Kasumi-1 (cell line): ENCODE measurements around the gene PTPN23.

ENCODE experiments used
- DNase-seq, 2 experiments: peaks; one replicate each; lab custom pipeline; 2025; lab: John Stamatoyannopoulos, UW

PTPN23 gene

DNA sequence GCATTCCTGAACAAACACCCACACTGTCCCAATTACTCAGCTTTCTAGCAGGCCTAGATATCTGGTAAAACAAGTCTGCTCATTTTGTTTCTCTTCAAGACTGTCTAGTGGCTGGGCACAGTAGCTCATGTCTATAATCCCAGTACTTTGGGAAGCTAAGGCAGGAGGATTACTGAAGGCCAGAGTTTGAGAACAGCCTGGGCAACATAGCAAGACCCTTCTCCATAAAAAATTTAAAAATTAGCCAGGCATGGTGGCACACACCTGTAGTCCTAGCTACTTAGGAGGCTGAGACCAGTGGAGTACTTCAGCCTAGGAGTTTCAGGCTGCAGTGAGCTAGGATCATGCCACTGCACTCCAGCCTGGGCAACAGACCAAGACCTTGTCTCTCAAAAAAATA lies 6.2 kb upstream of the PTPN23 start:
- DNase-seq = no peak

- no peak for DNase-seq
These were observed 4.4 kb upstream of the PTPN23 start for GRCh38 chr3:47376393-47376792.

GRCh38 chr3:47377186-47377585 lies 3.6 kb upstream of the PTPN23 start:
- no peak for DNase-seq

GRCh38 chr3:47378869-47379268 lies 2.0 kb upstream of the PTPN23 start:
- DNase-seq = no peak

DNA sequence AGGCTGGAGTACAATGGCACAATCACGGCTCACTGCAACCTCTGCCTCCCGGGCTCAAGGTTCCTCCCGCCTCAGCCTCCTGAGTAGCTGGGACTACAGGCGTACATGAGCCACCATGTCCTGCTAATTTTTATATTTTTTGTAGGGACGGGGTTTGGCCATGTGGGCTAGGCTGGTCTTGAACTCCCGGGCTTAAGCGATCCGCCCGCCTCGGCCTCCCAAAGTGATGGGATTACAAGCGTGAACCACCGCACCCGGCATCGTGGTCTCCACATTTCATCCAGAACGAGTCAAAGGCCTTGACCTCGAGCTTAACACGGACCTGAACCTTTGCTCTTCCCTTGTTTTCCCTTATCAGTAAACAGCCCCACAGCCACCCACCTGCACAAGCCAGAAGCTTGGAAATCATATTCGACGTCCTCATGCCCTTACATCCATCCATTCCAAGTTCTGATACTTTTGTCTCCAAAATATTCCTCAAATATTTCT lies 1.4 kb upstream of the PTPN23 start:
- DNase-seq = no peak

DNA sequence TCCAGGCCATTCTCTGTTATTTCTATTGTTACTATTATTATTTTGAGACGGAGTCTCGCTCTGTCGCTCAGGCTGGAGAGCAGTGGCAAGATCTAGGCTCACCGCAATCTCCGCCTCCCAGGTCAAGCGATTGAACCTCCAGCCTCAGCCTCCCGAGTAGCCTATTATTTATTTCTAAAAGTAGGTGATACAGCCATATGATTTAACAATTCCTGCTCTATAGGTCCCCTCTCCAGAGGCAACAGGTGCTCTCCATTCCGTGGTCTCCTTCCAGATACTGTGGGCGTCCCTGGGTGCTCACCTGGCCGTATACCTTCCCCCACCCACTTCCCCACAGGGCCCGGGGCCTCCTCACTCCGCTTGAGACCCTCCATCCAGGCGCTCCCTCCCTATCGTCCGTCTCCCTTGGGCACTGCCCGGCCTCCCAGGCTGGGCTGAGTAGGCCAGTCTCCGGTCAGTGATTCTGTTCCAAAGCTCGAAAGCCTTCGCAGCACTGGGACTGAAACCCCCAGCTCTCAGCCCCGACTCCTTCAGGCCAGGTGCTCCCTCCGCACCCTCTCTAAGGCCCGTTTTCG lies 708 bp upstream of the PTPN23 start:
- no peak for DNase-seq

- peak; percentile 83 to 93 for DNase-seq
These were observed 716 bp downstream of the PTPN23 start for GRCh38 chr3:47381317-47382157.

GRCh38 chr3:47384425-47384824 lies 3.6 kb downstream of the PTPN23 start:
- no peak for DNase-seq

GRCh38 chr3:47385007-47385406 lies 4.2 kb downstream of the PTPN23 start:
- no peak for DNase-seq

DNA sequence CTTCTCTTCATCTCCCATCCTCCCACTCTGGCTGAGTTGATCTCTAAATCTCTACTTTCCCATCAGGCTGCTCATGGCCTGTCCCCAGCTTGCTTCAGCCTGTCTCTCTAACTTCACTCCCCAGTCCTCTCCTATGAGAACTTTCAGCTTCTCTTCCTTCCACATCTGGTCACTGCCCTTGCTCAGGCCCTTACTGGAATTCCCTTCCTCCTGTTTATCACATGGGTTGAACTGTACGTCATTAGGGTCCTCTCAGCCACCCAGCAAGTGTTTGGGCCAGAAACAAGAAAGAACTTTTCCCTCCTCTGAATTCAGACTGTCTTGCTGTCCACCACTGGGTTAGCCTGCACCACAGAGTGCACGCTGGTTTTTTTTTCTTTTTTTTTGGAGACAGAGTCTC lies 5.0 kb downstream of the PTPN23 start:
- no peak for DNase-seq

DNA sequence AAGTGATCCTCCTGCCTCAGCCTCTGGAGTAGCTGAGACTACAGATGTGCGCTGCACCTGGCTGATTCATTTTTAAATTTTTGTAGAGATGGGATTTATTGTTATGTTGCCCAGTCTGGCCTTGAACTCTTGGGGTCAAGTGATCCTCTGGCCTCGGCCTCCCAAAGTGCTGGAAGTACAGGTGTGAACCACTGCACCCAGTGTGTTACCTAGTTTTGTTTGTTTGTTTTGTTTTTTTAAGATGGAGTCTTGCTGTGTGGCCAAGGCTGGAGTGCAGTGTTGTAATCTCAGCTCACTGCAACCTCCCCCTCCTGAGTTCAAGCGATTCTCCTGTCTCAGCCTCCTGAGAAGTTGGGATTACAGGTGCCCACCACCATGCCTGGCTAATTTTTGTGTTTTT lies 12.1 kb downstream of the PTPN23 start:
- DNase-seq = no peak

GRCh38 chr3:47394140-47394870 lies 13.5 kb downstream of the PTPN23 start:
- no peak for DNase-seq

GRCh38 chr3:47394881-47395280 lies 14.1 kb downstream of the PTPN23 start:
- DNase-seq = no peak

DNA sequence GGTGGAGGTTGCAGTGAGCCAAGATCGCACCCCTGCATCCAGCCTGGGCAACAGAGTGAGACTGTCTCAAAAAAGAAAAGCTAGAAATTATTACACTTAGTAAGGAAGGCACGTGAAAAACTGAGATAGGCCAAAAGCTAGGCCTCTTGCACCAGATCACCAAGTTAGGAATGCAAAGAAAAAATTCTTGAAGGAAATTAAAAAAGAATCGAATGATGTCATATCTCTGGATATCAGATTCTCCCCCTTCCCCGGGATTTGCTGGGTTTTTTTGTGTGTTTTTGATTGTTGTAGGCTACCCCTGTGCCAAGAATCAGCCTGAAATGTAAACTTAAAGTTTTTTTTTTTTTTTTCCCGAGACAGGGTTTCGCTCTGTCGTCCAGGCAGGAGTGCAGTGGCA lies 17.4 kb downstream of the PTPN23 start:
- no peak for DNase-seq

DNA sequence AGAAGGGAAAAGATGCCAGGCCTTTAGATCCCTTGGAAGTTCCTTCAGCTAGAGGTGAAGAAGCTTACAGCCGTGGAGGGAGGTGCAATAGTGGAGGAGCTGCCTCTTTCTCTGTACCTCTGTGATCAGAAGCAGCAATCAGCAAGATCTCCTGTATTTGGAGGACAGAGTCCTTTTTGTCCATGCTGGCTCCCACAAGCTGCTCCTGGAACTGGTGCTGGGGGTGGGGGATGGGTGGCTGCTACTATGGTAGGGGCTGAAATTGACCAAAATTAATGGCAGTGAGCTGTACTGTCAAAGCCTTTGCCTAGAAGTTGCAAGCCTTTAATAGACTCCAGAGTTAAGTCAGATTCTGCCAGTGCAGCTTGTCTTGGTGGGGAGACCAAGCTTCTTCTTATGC lies 18.2 kb downstream of the PTPN23 start:
- DNase-seq = no peak

DNA sequence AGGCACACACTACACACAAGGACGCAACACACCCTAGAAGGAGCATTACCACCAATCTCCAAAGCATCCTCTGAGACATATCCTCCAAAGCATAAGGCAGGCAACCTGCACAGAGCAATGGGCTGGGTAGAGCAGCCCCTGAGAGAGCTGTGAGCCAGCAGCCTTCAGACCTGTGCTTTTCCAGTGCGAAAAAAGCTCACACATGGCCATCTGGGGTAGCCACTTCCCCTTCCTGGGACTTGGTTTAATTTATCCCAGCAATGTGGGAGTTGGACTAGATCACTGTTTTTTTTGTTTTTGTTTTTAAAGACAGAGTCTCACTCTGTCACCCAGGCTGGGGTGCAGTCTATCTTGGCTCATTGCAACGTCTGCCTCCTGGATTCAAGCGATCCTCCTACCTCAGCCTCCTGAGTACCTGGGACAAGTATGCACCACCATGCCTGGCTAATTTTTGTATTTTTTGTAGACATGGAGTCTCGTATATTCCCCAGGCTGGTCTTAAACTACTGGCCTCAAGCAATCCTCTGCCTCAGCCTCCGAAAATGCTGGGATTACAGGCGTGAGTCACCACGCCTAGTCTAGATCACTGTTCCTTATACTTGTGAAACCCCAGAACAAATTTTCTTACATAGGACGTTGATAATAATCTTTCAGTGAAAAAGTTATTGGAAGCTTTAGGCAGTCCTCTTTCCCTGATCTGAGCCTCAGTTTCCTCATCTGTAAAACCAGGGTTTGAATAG lies 18.9 kb downstream of the PTPN23 start:
- DNase-seq = peak; percentile 70 to 71

- DNase-seq = no peak
These were observed 23.6 kb downstream of the PTPN23 start for GRCh38 chr3:47404431-47404876.

DNA sequence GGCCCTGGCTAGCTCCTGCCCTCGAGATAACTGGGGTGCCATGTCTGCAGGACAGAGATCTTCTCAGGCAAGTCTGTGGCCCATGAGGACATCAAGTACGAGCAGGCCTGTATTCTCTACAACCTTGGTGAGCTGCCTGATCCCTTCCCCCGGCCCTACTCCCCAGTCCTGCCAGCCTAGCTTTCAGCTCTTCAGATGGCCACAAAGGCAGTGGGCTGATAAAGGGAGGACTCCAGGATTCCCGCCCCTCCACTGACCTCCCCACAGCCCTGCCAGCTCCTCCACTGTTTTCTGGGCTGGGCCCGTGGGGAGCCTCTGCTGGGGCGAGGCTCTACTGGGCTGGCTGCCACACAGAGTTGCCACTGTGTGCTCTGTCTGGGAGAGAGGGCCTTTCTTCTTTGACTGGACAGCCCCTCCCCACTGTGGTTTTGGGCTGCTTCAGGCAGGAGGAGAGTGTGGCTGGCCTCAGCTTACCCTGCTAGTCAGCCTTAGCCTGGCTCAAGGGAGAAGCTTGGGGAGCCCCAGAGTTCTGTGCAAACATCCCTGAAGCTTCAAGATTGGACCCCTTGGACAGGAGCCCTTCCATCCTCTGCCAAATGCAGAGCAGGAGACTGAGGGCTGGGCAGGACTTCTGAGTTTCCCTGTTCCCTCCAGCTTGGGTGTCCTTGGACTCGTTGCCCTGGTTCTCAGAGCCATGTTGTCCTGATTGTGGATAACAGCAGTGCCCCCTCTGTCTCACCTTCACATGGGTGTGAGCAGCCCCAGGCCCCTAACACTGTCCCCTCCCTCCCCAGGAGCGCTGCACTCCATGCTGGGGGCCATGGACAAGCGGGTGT lies 24.4 kb downstream of the PTPN23 start:
- no peak for DNase-seq

DNA sequence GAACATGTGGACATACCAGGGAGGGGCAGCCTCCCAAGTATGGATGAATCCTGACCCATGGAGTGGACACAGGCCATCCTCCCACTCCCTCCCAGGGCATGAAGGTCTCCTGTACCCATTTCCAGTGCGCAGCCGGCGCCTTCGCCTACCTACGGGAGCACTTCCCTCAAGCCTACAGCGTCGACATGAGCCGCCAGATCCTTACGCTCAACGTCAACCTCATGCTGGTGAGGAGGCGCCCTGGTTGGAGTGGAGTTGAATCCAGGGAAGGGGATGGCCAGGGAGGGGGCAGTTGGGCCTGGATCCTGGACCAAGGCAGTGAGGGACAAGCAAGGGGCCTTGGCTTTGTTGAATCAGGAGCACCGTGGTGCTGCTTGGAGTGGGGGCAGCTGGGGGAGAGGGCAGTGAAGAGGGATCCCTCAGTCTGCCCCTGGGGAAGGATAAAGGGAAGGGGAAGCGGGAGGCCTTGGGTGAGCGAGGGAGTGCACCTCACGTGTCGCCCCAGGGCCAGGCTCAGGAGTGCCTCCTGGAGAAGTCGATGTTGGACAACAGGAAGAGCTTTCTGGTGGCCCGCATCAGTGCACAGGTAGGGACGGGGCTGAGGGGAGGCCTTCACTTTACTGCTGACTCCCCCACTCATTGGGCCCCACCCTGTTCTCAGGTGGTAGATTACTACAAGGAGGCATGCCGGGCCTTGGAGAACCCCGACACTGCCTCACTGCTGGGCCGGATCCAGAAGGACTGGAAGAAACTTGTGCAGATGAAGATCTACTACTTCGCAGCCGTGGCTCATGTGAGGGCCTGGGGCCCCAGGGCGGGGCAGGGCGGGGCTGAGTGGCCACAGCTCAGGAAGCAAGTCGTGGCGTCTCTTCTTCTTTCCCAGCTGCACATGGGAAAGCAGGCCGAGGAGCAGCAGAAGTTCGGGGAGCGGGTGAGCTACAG lies 25.3 kb downstream of the PTPN23 start:
- no peak for DNase-seq

GRCh38 chr3:47406762-47407149 lies 25.9 kb downstream of the PTPN23 start:
- DNase-seq = no peak
